Epithelial cell of proximal tubule (primary cell): ENCODE measurements around the gene MCTP1. TPM values are rescaled to one million over a fixed set of nuclear protein-coding genes. Genes with fewer than 3 reads are reported as not detected.
"Not testable (repeated sequence)": the region's sequence is repeated elsewhere in the genome, so short reads cannot be mapped to it uniquely, and the experiment has no call there.

ENCODE experiments used
- DNase-seq: peaks from one replicate; pipeline ENCODE4 v3.0.0-alpha.2; 2011; ENCODE audit warnings: low read depth
- H3K4me3 ChIP-seq: 2 replicates; pipeline ENCODE4 v1.5.1; 2011; ENCODE audit warnings: low read depth, mild to moderate bottlenecking, low read length
- CTCF ChIP-seq: conservative IDR thresholded peaks from 2 replicates; pipeline ENCODE4 v1.5.1; 2012; ENCODE audit warnings: low read depth, mild to moderate bottlenecking, low read length
- total RNA-seq: library from RNA; depleted of rRNA; stranded (reverse); fragments of >200 nt; gene quantifications from 2 replicates; pipeline ENCODE4 v1.2.3, GENCODE V29; 2015

MCTP1 gene
- total RNA-seq, 1 donor from 2014 or later, result 9.7 TPM

- no peak for DNase-seq
- no peak overlapping the region for H3K4me3 ChIP-seq
- TF ChIP-seq CTCF, result no peak
Measured at GRCh38 chr5:95020345-95020744, 264.5 kb downstream of the MCTP1 start.

- no peak for TF ChIP-seq CTCF
- no peak for DNase-seq
- H3K4me3 ChIP-seq, result no peak overlapping the region
Measured at GRCh38 chr5:95018946-95019345, 265.9 kb downstream of the MCTP1 start.

- TF ChIP-seq CTCF, result no peak
- H3K4me3 ChIP-seq, result no peak overlapping the region
- no peak for DNase-seq
Measured at GRCh38 chr5:95018511-95018910, 266.4 kb downstream of the MCTP1 start.

GRCh38 chr5:95009812-95010211, 275.1 kb downstream of the MCTP1 start:
- TF ChIP-seq CTCF, result no peak
- DNase-seq, result no peak
- H3K4me3 ChIP-seq, result no peak overlapping the region

- no peak for DNase-seq
- no peak overlapping the region for H3K4me3 ChIP-seq
- no peak for TF ChIP-seq CTCF
Measured at GRCh38 chr5:95007921-95008597, 276.8 kb downstream of the MCTP1 start.

GRCh38 chr5:95005811-95006210, 279.1 kb downstream of the MCTP1 start:
- H3K4me3 ChIP-seq, result no peak overlapping the region
- no peak for TF ChIP-seq CTCF
- no peak for DNase-seq

- TF ChIP-seq CTCF, result no peak
- DNase-seq, result no peak
- no peak overlapping the region for H3K4me3 ChIP-seq
Measured at GRCh38 chr5:94998670-94999069, 286.2 kb downstream of the MCTP1 start.

GRCh38 chr5:94994537-94994936, 290.4 kb downstream of the MCTP1 start:
- H3K4me3 ChIP-seq, DNase-seq: not testable (repeated sequence)
